ENCODE data around the gene VWF. TPM values are rescaled to one million over a fixed set of nuclear protein-coding genes. Genes with fewer than 3 reads are reported as not detected.

Gene VWF
- total RNA-seq, 1 experiment from 2014 or later = not detected

GRCh38 chr12:5921966-5922899 is 202.2 kb downstream of the VWF start:
- DNase-seq = no peak
- Histone ChIP-seq H3K36me3 (ENCODE audit: low read depth, low read length) (no peaks in the 10 kb centered on the region), H3K79me2 (ENCODE audit: low read length) (no peaks in the 10 kb centered on the region), H3K9me2 (replicated peaks; ENCODE audit: low read length) (no peaks in the 10 kb centered on the region), H3K27me3 (ENCODE audit: low read length) (peaks cover 25% of the 10 kb centered on the region), H3K27ac (ENCODE audit: low read length) (no peak overlapping the region), H3K4me3 (ENCODE audit: low read length) (no peak overlapping the region), H3K9me3 (ENCODE audit: low read length) (no peaks in the 10 kb centered on the region), H3F3A (ENCODE audit: low read length, unreplicated experiment) (no peaks in the 10 kb centered on the region), H4K20me1 (ENCODE audit: low read length) (no peaks in the 10 kb centered on the region), H2AFZ (ENCODE audit: low read length) (no peak overlapping the region), H3K9ac (ENCODE audit: low read length) (no peak overlapping the region), H3K4me2 (ENCODE audit: low read length) (no peak overlapping the region), H3K4me1 (ENCODE audit: insufficient read depth, low read length) (no peaks in the 10 kb centered on the region)
- no peak for ATAC-seq
- no peak for TF ChIP-seq CTCF (conservative IDR thresholded peaks at IDR 0.05; ENCODE audit: low read depth, low read length)
- TF ChIP-seq EZH2 (IDR thresholded peaks at IDR 0.05; ENCODE audit: low read length, unreplicated experiment) = no peak
- no peak for TF ChIP-seq EZH2phosphoT487 (IDR thresholded peaks at IDR 0.05; ENCODE audit: borderline replicate concordance, low read length)
- POLR2A ChIA-PET (ENCODE audit: unreplicated experiment) = no interaction called here
- BruUV-seq (replicated peaks) = no TSS peak
- CTCF ChIA-PET = no interaction called here
- intact Hi-C loops (cut with micrococcal nuclease) = no loop called here

GRCh38 chr12:5921027-5921909 is 203.2 kb downstream of the VWF start:
- no peak overlapping the region for H3K4me3 ChIP-seq (ENCODE audit: low read length)
- no peaks in the 10 kb centered on the region for H3K36me3 ChIP-seq (ENCODE audit: low read depth, low read length)
- H3K9me2 ChIP-seq (replicated peaks; ENCODE audit: low read length) = no peaks in the 10 kb centered on the region
- H3K4me2 ChIP-seq (ENCODE audit: low read length) = no peak overlapping the region
- ATAC-seq = no peak
- H3K9ac ChIP-seq (ENCODE audit: low read length) = no peak overlapping the region
- ChIA-PET CTCF (no interaction called here), POLR2A (ENCODE audit: unreplicated experiment) (no interaction called here)
- TF ChIP-seq CTCF (conservative IDR thresholded peaks at IDR 0.05; ENCODE audit: low read depth, low read length) (no peak), EZH2 (IDR thresholded peaks at IDR 0.05; ENCODE audit: low read length, unreplicated experiment) (no peak), EZH2phosphoT487 (IDR thresholded peaks at IDR 0.05; ENCODE audit: borderline replicate concordance, low read length) (no peak)
- DNase-seq = no peak
- intact Hi-C loops (cut with micrococcal nuclease) = no loop called here
- no peaks in the 10 kb centered on the region for H3F3A ChIP-seq (ENCODE audit: low read length, unreplicated experiment)
- BruUV-seq (replicated peaks) = no TSS peak
- H3K27ac ChIP-seq (ENCODE audit: low read length) = no peak overlapping the region
- H3K9me3 ChIP-seq (ENCODE audit: low read length) = no peaks in the 10 kb centered on the region
- H3K27me3 ChIP-seq (ENCODE audit: low read length) = peaks cover 25% of the 10 kb centered on the region
- no peaks in the 10 kb centered on the region for H3K79me2 ChIP-seq (ENCODE audit: low read length)
- H3K4me1 ChIP-seq (ENCODE audit: insufficient read depth, low read length) = no peaks in the 10 kb centered on the region
- no peak overlapping the region for H2AFZ ChIP-seq (ENCODE audit: low read length)
- no peaks in the 10 kb centered on the region for H4K20me1 ChIP-seq (ENCODE audit: low read length)

Data from PC-3 (cell line).